DMS114 treated with DMSO at 0.1 percent for 48 hours (cell line): ENCODE results near the gene PPP1R12B.
"Not testable (repeated sequence)": the region's sequence is repeated elsewhere in the genome, so short reads cannot be mapped to it uniquely, and the experiment has no call there.

ENCODE experiments used
- DNase-seq: peaks from one replicate; lab custom pipeline; 2025; ENCODE audit not compliant: unreplicated experiment; lab: John Stamatoyannopoulos, UW

The PPP1R12B gene

GRCh38 chr1:202343652-202344349 is 4.7 kb upstream of the PPP1R12B start:
- peak; percentile 64 for DNase-seq

- DNase-seq: no peak
Measured at GRCh38 chr1:202348005-202348508, 442 bp upstream of the PPP1R12B start.

DNA sequence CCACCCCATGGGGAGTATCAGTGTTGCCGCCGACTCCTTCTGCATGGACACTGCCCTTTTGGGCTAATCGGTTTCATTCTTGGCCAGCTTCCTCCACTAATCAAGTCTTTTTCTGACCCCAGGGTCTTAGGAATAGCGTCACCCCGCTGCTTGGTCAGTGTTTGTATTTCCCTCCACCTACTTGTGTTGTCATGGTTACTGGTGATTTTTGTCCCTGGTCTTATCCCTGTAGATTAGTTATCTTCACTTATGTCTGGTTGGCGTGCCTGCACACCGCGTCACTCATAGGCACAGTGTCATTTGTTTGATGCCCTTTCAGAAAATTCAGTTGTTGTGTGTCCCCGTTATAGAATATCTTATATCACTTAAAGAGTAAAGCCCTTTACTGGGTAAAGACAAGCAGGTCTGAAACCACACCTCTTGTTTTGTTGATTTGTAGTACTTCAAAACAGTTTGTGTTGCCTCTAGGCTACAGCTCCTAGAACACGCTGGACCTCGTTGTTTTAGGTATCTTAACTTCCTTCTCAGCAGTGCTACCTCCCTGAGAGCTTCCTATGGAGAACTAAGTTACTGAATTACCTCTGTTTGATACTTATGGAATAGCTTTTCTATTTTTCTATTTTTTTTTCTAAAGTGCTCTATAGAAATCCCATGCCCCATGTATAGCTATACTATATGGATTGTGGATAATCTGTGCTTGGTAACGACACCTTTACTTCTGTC is 868 bp downstream of the PPP1R12B start:
- no peak for DNase-seq

GRCh38 chr1:202351725-202352124 is 3.2 kb downstream of the PPP1R12B start:
- DNase-seq: no peak

DNA sequence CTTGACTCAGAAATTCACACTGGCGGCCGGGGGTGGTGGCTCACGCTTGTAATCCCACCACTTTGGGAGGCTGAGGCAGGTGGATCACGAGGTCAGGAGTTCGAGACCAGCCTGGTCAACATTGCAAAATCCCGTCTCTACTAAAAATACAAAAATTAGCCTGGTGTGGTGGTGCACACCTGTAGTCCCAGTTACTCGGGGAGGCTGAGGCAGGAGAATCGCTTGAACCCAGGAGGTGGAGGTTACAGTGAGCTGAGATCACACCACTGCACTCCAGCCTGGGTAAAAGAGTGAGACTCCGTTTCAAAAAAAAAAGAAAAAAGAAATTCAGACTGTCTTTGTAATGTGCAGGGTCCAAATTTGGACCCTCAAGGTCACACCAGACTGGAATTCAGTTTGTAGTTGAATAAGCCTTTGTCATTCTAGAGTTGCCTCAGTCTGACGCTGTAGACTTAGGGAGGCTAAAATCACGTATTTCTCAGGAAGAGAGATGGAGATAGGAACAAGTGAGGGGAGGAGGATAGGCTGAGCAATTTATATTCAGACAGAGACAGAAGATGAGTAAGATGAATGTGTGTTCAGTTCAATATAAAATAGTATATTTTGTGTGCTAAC is 4.2 kb downstream of the PPP1R12B start:
- DNase-seq: not testable (repeated sequence)

DNA sequence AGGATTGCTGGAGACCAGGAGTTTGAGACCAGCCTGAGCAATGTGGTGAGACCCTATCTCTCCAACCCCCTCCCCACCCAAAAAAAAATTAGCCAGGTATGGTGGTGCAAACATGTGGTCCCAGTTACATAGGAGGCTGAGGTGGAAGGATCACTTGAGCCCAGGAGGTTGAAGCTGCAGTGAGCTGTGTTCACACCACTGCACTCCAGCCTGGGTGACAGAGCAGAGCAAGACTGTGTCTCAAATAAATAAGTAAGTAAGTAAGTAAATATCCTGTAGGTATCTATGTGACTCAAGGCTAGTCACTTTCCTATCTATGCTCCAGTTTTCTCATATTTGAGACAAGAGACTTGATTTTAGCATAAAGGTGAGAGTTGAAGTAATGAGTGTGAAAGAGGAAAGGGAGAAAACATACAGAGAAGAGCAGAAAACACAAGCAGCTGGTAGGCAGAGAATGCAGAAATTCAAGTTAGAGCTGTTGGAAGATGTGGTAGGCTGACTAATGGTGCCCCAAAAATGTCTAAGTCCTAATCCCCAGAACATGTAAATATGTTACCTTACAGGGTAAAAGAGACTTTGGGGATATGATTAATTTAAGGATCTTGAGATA is 7.5 kb downstream of the PPP1R12B start:
- DNase-seq: no peak

DNA sequence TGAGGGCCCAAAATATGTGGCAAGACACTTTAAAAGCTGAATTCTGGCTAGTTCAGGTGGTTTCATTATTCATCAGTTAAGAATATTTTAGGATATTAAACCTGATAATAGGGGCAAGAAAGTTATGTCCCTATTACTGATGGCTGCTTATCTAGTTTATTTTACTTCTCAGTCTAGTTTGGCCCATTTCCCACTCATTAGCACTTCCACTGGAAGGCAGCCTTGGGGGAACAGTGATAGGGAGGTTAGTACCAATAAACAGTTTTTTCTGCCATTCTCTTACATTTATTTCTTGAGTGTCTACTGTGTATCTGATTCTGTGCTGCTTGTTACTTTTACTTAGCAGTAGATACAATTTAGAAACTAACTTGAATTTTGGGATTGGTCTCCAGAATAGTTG is 9.0 kb downstream of the PPP1R12B start:
- DNase-seq: no peak

GRCh38 chr1:202361224-202361623 is 12.7 kb downstream of the PPP1R12B start:
- no peak for DNase-seq

DNA sequence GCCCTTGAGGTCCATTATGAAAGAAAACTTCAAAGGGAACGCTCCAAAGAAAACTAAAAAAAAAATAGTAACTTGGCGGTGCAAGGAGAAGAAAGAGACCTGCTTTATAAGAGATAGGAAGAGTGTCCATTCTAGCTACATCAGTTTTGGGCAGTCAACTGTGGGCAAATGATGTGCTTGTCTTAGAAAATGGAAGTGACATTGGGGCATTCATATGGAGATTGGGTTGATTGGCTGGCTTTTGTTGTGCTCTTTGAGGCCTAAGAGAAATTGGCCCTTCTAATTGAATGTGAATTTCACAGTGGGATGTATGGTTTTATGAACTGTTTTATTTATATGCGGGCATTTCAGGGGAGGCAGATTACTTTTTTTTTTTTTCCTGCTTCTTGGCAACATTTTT is 13.2 kb downstream of the PPP1R12B start:
- DNase-seq: no peak

DNA sequence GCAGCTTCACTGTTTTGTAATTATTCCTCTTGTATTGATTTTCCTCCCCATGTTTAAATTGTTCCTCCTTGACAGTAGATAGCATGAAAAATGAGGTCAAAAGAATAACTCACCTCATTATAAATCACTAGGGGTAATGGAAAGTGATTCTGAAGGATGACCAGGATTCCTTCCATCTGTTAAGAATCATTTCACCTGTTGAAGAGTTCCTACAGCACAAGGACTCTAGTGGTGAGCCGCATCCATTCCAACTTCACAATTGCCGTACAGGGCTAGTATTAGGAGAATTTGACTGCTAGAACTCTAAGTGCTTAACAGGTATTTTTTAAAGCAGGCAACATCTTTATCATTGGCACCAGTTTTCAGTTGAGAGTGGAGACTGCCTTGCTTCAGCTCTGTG is 13.7 kb downstream of the PPP1R12B start:
- no peak for DNase-seq

DNA sequence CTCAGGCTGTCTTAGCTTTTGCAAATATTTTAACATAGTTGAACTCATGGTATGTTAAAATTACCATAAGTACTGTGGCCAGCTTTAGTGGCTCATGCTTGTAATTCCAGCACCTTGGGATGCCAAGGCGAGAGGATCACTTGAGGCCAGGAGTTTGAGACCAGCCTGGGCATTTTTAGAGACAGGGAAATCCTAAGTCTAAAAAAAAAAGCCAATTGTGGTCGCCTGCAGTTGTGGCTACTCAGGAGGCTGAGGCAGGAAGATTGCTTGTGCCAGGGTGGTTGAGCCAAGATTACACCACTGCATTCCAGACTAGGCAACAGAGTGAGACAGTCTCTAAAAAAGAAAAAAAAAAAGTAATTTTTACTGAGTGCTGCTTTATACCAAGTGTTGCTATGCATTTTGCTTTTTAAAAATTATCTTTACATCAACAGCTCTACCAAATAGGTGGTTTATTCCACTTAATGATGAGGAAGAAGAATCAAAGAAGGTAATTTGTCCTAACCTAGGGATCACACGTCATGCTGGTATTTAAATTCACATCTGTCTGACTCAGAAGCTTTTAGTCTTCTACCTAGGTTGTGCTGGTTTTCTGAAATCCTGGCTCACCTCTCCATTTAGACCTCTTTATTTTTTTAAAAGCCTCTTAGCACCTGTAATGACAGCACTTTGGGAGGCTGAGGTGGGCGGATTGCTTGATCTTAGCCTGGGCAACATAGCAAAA is 16.8 kb downstream of the PPP1R12B start:
- DNase-seq: no peak

- no peak for DNase-seq
Measured at GRCh38 chr1:202367271-202367670, 18.8 kb downstream of the PPP1R12B start.

- not testable (repeated sequence) for DNase-seq
Measured at GRCh38 chr1:202370906-202371305, 22.4 kb downstream of the PPP1R12B start.

- no peak for DNase-seq
Measured at GRCh38 chr1:202374099-202374498, 25.6 kb downstream of the PPP1R12B start.

DNA sequence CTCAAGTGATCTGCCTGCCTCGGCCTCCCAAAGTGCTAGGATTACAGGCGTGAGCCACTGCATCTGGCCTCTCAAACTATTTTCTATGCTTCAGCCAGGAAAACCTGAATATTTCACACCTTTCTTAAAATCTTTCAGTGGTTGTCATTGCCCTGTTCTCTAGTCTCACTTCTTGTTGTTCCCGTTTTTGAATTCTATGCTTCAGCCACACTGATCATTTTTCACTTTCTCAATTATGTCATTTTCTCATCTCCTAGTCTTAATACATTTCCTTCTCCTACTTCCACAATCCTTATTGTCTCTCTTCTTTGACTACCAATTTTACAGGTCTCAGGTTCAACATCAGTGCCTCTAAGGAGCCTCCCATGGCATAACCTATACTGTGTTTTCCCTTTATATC is 26.7 kb downstream of the PPP1R12B start:
- DNase-seq: not testable (repeated sequence)

DNA sequence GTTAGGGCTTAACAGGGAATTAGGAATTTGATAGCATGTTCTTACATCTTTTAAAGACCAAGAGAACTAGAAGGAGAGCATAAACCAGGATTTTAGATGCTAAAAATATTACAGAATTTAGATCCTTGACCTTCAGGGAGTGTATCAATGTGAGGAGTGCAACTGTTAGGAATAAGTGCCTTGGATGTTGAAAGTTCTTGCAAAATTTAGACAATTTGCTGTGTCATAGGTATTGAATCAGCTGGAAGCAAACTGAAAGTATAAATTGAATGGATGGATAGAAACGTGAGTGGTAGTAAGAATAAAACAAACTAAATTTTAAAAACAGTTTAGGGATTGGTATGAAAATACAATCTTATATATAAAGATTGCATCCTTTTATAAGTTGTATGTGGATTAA is 27.7 kb downstream of the PPP1R12B start:
- DNase-seq: no peak

- not testable (repeated sequence) for DNase-seq
Measured at GRCh38 chr1:202379884-202380529, 31.5 kb downstream of the PPP1R12B start.

- DNase-seq: not testable (repeated sequence)
Measured at GRCh38 chr1:202380535-202380934, 32.0 kb downstream of the PPP1R12B start.

- DNase-seq: not testable (repeated sequence)
Measured at GRCh38 chr1:202381867-202382266, 33.4 kb downstream of the PPP1R12B start.

GRCh38 chr1:202395831-202396230 is 47.3 kb downstream of the PPP1R12B start:
- not testable (repeated sequence) for DNase-seq
